Iris pigment epithelial cell (primary cell): Measurements from ENCODE around the gene DBH.
"Not testable (repeated sequence)": the region's sequence is repeated elsewhere in the genome, so short reads cannot be mapped to it uniquely, and the experiment has no call there.

Experiments
- DNase-seq: peaks from one replicate; pipeline ENCODE4 v3.0.0-alpha.2; 2011; ENCODE audit warnings: low read depth

DBH gene

GRCh38 chr9:133626008-133626407 is 10.2 kb upstream of the DBH start:
- not testable (repeated sequence) for DNase-seq

GRCh38 chr9:133627341-133627740 is 8.8 kb upstream of the DBH start:
- DNase-seq: no peak

- DNase-seq: no peak
These were observed 7.4 kb upstream of the DBH start for GRCh38 chr9:133628766-133629165.

- DNase-seq: no peak
These were observed 6.7 kb upstream of the DBH start for GRCh38 chr9:133629221-133630110.

- DNase-seq: no peak
These were observed 5.1 kb upstream of the DBH start for GRCh38 chr9:133631111-133631510.

- no peak for DNase-seq
These were observed 3.1 kb upstream of the DBH start for GRCh38 chr9:133632806-133633680.

- no peak for DNase-seq
These were observed 2.5 kb upstream of the DBH start for GRCh38 chr9:133633681-133634080.

GRCh38 chr9:133634081-133634691 is 2.0 kb upstream of the DBH start:
- no peak for DNase-seq

- no peak for DNase-seq
These were observed 1.1 kb upstream of the DBH start for GRCh38 chr9:133635098-133635497.

GRCh38 chr9:133636902-133637301 is 739 bp downstream of the DBH start:
- DNase-seq: no peak

GRCh38 chr9:133637451-133638055 is 1.4 kb downstream of the DBH start:
- DNase-seq: no peak

- no peak for DNase-seq
These were observed 1.9 kb downstream of the DBH start for GRCh38 chr9:133638076-133638475.

- no peak for DNase-seq
These were observed 2.5 kb downstream of the DBH start for GRCh38 chr9:133638711-133639110.

GRCh38 chr9:133639613-133640012 is 3.5 kb downstream of the DBH start:
- DNase-seq: no peak

- no peak for DNase-seq
These were observed 4.0 kb downstream of the DBH start for GRCh38 chr9:133640160-133640559.

GRCh38 chr9:133640580-133641395 is 4.6 kb downstream of the DBH start:
- no peak for DNase-seq

GRCh38 chr9:133641396-133641655 is 5.2 kb downstream of the DBH start:
- DNase-seq: no peak

GRCh38 chr9:133641861-133642595 is 5.9 kb downstream of the DBH start:
- no peak for DNase-seq

GRCh38 chr9:133642708-133643361 is 6.7 kb downstream of the DBH start:
- no peak for DNase-seq

GRCh38 chr9:133643362-133643755 is 7.2 kb downstream of the DBH start:
- DNase-seq: no peak
